ENCODE data around the gene GH2. TPM values are rescaled to one million over a fixed set of nuclear protein-coding genes. Genes with fewer than 3 reads are reported as not detected.

Gene GH2
- total and polyA plus RNA-seq, 8 donors: 0.26 TPM; not detected in 7

DNA sequence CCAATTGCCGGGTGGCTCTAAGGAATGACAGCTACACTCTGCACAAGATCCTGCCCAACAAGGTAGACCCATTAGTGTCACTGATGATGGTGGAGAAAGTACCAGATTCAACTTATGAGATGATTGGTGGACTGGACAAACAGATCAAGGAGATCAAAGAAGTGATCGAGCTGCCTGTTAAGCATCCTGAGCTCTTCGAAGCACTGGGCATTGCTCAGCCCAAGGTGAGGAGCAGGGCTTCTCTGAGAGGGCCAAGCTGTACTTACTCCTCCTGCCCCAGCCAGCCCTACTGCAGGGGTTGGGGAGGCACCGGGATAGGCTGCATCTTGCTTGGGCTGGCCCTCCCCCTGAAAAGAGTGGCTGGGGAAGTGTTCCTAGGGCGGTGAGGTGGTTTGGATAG is 51.5 kb downstream of the GH2 start:
- no peaks in the 10 kb centered on the region for H3K27me3 ChIP-seq
- no peak overlapping the region for H3K27ac ChIP-seq
- no peak overlapping the region for H3K4me3 ChIP-seq
- TF ChIP-seq CTCF (IDR thresholded peaks at IDR 0.05): no peak
- DNase-seq: no peak
- ATAC-seq: no peak
- H3K9me3 ChIP-seq: no peaks in the 10 kb centered on the region
- H3K36me3 ChIP-seq: peaks cover 0 to 73% of the 10 kb centered on the region in 2 donors
- peaks cover 20 to 48% of the 10 kb centered on the region in 2 donors for H3K4me1 ChIP-seq
- intact Hi-C loops (cut with DNase I): no loop called here

Other genes with a start within 250 kb of the GH2 start
- 10 to 100 TPM; 19.1 to 30.7 TPM for gene LIMD2, start 181.8 kb downstream of the GH2 start, total RNA-seq
- 10 to 100 TPM; 29.9 to 44.9 (median 36.8) TPM for gene LIMD2, start 181.8 kb downstream of the GH2 start, polyA plus RNA-seq (ENCODE audit: insufficient read length in 6 of 6)
- gene STRADA, start 140.1 kb downstream of the GH2 start, total RNA-seq: 10 to 100 TPM; 28.1 to 37.2 TPM
- 10 to 100 TPM; 72.4 to 87.5 (median 83.6) TPM for gene STRADA, start 140.1 kb downstream of the GH2 start, polyA plus RNA-seq (ENCODE audit: insufficient read length in 6 of 6)
- 100 to 1,000 TPM in 1 of 2 donors, 10 to 100 TPM in 1; 81.6 to 111 TPM for gene CCDC47, start 108.3 kb downstream of the GH2 start, total RNA-seq
- gene CCDC47, start 108.3 kb downstream of the GH2 start, polyA plus RNA-seq (ENCODE audit: insufficient read length in 6 of 6): 100 to 1,000 TPM in 2 of 6 donors, 10 to 100 TPM in 4; 86.0 to 105 (median 89.4) TPM
- 10 to 100 TPM; 79.2 to 82.0 TPM for gene DDX42, start 107.8 kb downstream of the GH2 start, total RNA-seq
- 100 to 1,000 TPM; 206 to 239 (median 221) TPM for gene DDX42, start 107.8 kb downstream of the GH2 start, polyA plus RNA-seq (ENCODE audit: insufficient read length in 6 of 6)
- gene PSMC5, start 54.5 kb downstream of the GH2 start, total RNA-seq: 100 to 1,000 TPM in 1 of 2 donors, 10 to 100 TPM in 1; 89.8 to 141 TPM
- gene PSMC5, start 54.5 kb downstream of the GH2 start, polyA plus RNA-seq (ENCODE audit: insufficient read length in 6 of 6): 100 to 1,000 TPM; 127 to 151 (median 133) TPM
- gene FTSJ3, start 54.3 kb downstream of the GH2 start, total RNA-seq: 10 to 100 TPM; 32.1 to 47.4 TPM
- gene FTSJ3, start 54.3 kb downstream of the GH2 start, polyA plus RNA-seq (ENCODE audit: insufficient read length in 6 of 6): 10 to 100 TPM; 57.1 to 88.5 (median 69.8) TPM
- 10 to 100 TPM; 59.2 to 82.5 TPM for gene SMARCD2, start 39.3 kb downstream of the GH2 start, total RNA-seq
- 100 to 1,000 TPM; 114 to 147 (median 131) TPM for gene SMARCD2, start 39.3 kb downstream of the GH2 start, polyA plus RNA-seq (ENCODE audit: insufficient read length in 6 of 6)
- not detected for gene CSH2, start 8.3 kb downstream of the GH2 start, total RNA-seq
- 1 to 10 TPM in 1 of 6 donors, under 1 TPM in 2, not detected in 3; 0.20 to 6.7 (median 0.23) TPM for gene CSH2, start 8.3 kb downstream of the GH2 start, polyA plus RNA-seq (ENCODE audit: insufficient read length in 6 of 6)
- gene CSH1, start 14.6 kb upstream of the GH2 start, total RNA-seq: not detected
- 10 to 100 TPM in 1 of 6 donors, 1 to 10 TPM in 1, under 1 TPM in 3, not detected in 1; 0.26 to 21.3 (median 0.46) TPM for gene CSH1, start 14.6 kb upstream of the GH2 start, polyA plus RNA-seq (ENCODE audit: insufficient read length in 6 of 6)
- not detected for gene CSHL1, start 29.3 kb upstream of the GH2 start, total RNA-seq
- gene CSHL1, start 29.3 kb upstream of the GH2 start, polyA plus RNA-seq (ENCODE audit: insufficient read length in 6 of 6): under 1 TPM in 1 of 6 donors, not detected in 5; 0.78 TPM
- gene GH1, start 36.9 kb upstream of the GH2 start, total RNA-seq: not detected
- gene GH1, start 36.9 kb upstream of the GH2 start, polyA plus RNA-seq (ENCODE audit: insufficient read length in 6 of 6): not detected
- gene CD79B, start 50.4 kb upstream of the GH2 start, total RNA-seq: 1 to 10 TPM; 2.7 to 3.5 TPM
- gene CD79B, start 50.4 kb upstream of the GH2 start, polyA plus RNA-seq (ENCODE audit: insufficient read length in 6 of 6): 1 to 10 TPM; 1.8 to 3.2 (median 2.0) TPM
- under 1 TPM; 0.05 to 0.17 TPM for gene SCN4A, start 91.0 kb upstream of the GH2 start, total RNA-seq
- under 1 TPM; 0.39 to 0.88 (median 0.60) TPM for gene SCN4A, start 91.0 kb upstream of the GH2 start, polyA plus RNA-seq (ENCODE audit: insufficient read length in 6 of 6)
- 1 to 10 TPM; 1.0 to 5.0 TPM for gene PRR29, start 116.4 kb upstream of the GH2 start, total RNA-seq
- gene PRR29, start 116.4 kb upstream of the GH2 start, polyA plus RNA-seq (ENCODE audit: insufficient read length in 6 of 6): 1 to 10 TPM; 5.5 to 9.6 (median 6.4) TPM
- 10 to 100 TPM; 32.3 to 46.9 TPM for gene ICAM2, start 138.7 kb upstream of the GH2 start, total RNA-seq
- gene ICAM2, start 138.7 kb upstream of the GH2 start, polyA plus RNA-seq (ENCODE audit: insufficient read length in 6 of 6): 10 to 100 TPM; 43.1 to 55.4 (median 47.2) TPM
- 10 to 100 TPM; 39.0 to 45.0 TPM for gene ERN1, start 248.2 kb upstream of the GH2 start, total RNA-seq
- gene ERN1, start 248.2 kb upstream of the GH2 start, polyA plus RNA-seq (ENCODE audit: insufficient read length in 6 of 6): 10 to 100 TPM; 10.6 to 12.2 (median 10.9) TPM

Data from left lung (tissue), 10 donors.